Activated T-helper 1 cell treated with anti-CD3 and anti-CD28 coated beads, Interleukin-2, amount 50 U/mL, for 16 hours (primary cell): ENCODE measurements around the gene ST6GALNAC5.

Experiments used
- DNase-seq, 2 donors: peaks; one replicate each; pipeline ENCODE4 v3.0.0-alpha.2; 2020; ENCODE audit warnings: low read depth in 1 of 2, low spot score in 1 of 2

Gene ST6GALNAC5

DNA sequence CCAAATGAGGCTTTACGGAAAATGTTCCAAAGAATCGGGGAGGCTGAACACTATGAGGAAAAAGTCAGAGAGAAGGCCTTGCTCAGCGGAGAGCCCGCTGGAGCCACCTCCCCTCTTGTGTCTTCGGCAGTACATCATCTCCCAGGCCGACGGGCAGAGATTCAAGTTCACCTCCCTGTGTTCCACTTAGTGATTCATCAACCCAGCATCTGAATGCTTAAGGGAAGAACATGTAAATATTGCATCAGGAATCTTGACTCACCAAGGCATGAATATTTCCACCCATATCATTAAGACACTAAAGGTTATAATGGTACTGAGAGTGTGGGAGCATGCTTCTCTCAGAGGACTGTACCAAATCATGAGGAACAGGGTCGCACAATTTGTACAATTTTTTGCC lies 172.5 kb downstream of the ST6GALNAC5 start:
- DNase-seq = no peak

DNA sequence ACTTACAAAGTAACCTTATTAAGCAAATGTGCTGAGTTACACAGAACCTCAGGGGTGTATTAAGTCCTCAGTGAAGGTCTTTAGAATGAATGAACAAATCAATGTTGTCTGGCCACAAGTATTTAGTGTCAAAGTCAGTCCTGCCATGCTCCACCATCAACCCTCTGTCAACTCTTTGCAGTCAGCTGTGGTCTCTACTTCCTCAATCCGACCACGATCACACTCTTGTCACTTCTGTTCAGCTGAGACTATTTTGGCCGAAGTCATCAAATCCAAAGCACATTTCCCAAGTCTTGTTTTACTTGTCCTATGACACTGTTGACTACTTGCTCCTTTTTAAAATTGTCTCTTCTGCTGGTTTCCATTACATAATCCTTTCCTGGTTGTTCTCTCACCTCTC lies 173.5 kb downstream of the ST6GALNAC5 start:
- no peak for DNase-seq

DNA sequence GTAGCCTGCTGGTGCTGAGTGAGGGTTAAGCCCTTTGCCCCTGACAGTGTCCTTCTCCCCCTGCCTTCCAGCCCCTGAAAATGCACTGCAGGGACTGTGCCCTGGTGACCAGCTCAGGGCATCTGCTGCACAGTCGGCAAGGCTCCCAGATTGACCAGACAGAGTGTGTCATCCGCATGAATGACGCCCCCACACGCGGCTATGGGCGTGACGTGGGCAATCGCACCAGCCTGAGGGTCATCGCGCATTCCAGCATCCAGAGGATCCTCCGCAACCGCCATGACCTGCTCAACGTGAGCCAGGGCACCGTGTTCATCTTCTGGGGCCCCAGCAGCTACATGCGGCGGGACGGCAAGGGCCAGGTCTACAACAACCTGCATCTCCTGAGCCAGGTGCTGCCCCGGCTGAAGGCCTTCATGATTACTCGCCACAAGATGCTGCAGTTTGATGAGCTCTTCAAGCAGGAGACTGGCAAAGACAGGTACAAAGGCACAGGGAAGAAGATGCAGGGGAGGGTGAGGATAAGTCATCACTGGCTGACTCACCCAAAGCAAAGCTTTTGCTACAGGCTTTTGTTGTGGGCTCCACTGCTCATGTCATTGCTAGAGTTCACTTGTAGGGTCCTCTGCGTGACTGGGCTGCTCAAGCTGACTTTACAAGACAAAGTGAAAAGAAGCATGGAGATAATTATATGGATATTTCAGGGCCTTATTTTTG lies 177.0 kb downstream of the ST6GALNAC5 start:
- DNase-seq = no peak

DNA sequence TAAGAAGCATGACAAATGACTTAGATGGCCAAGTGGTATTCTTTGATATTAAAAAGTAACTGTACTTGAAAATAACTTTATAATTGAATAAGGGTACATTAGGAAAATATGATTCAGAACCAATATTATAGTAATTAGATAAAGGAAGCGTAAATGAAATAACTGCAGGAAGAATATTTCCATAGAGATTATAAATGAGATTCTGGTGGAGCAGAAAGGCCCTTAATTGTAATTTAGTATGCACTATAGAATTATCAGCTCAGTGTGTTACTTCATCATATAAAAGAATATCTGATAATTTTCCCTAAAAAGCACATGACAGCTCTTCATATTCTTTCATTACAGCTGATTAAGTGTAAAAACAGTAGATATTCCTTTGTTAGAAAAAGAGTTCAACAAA lies 180.3 kb downstream of the ST6GALNAC5 start:
- DNase-seq = no peak

DNA sequence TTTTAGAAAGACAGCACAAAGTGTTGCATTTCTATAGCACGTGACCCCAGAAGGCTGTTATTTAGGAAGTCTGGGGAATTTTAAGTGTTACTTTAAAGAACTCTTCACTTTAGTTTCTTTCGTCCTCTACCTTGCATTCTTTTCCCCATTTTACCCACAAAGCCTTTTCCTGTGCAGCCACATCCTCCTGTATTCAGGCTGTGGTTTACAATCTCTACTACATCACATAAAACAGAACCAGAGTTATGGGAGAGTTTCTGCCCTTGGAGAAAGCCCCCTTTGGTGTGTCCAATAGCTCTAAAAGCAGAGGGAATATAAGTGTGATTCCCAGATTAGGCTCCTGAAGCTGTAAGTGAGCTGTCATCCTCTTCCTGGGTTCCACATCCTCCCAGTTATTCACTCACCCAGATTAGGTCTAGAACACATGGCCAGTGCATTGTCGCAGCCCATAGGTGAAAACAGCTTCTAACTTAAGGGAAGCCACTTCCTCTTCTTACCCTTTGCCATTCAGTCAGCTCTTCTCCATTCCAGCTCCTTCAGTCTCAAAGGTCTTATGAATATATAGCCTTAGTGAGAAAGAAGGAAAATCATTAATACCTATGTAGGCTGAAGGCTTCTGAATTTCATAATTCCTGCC lies 180.8 kb downstream of the ST6GALNAC5 start:
- DNase-seq = no peak

DNA sequence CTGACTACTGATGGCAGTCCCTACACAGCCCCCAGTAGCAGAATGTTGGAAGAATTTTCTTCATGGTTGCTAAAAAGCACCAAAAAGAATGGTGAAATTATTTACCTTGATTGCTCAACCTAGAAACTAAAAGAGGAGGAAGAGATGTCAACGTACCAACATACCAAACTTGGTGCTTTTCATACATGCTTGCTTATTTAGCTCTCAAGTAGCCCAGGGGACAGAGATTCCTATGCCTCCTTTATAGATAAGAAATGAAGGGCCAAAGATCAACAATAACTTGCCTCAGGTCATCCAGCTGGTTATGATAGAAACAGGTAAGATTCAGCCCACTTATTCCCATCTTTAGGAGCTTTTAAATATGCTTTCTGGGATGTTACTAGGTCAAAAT lies 181.3 kb downstream of the ST6GALNAC5 start:
- DNase-seq = no peak

DNA sequence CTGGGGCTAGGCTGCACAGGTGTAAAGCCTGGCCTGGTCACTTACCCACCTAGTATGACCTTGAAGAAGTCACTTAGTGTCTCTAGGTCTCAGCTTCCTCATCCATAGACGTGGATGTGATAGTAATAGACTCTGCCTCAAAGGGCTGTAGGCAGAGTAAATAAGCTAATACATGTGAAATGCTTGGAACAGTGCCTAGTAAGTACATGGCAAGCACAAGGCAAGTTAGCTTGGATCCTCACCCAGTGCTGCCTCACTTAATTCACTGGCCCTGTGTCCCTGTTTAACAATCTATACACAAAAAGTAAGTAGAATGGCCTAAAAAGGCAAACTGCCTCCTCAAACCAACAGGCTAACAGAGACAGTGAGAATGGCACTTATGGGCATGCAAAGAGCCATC lies 184.1 kb downstream of the ST6GALNAC5 start:
- no peak for DNase-seq

DNA sequence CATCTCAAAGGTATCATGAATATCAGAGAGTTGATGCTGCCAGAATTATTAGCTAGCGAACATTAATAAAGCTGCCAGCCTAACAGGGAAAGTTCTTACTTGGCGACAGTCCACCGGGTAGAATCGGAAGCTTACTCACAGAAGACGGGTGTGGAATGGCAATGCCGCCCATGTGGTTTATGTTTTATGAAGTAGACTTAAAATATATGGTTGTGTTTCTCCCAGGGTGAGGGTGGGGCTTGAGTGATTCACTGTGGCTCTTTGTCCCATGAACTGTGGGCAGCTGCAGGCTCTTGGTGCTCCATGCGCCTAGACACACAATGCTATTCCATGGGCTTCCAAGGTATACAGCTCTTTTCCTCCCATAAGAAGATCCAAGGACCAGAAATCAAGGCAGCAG lies 189.2 kb downstream of the ST6GALNAC5 start:
- DNase-seq = no peak

DNA sequence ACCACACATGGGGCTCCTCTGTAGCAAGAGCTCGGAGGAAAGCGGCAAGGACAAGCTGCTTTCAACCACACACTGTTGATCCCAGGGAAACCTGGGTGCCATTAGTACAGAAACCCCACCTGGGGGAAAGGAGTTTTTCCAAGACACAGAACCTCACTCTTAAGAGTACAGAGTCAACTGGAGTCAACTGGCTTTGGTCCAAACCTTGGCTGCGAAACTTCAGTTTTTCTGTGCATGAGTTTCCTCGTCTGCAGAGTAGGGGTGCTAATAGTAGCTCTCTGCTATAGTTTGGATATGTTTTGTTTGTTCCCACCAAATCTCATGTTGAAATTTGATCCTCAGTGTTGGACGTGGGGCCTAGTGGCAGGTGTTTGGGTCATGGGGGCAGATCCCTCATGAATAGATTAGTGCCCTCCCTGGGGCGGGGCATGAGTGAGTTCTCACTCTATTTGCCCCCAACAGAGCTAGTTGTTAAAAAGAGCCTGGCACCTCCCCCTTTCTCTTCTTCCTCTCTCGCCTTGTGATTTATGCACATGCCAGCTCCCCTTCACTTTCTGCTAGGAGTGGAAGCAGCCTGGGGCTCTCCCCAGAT lies 190.8 kb downstream of the ST6GALNAC5 start:
- DNase-seq = no peak

DNA sequence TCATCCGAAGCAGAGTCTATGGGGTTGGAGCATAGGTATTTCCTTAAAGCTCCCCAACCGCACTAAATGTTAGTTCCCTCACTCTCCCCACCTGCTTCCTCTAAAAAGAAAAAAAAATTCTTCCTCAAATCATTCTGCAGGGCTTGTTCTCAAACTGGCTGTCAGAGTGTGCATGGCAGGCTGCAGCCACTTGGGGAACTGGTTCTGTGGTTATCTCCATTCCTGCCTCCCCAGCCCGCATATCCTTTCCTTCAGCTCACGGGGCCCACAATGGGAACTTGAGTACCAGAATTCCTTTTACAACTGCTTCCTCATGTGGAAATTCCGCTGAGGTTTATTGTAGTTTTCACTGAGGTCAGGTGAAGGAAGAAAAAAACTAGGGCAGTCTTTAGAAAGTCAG lies 192.7 kb downstream of the ST6GALNAC5 start:
- no peak for DNase-seq

DNA sequence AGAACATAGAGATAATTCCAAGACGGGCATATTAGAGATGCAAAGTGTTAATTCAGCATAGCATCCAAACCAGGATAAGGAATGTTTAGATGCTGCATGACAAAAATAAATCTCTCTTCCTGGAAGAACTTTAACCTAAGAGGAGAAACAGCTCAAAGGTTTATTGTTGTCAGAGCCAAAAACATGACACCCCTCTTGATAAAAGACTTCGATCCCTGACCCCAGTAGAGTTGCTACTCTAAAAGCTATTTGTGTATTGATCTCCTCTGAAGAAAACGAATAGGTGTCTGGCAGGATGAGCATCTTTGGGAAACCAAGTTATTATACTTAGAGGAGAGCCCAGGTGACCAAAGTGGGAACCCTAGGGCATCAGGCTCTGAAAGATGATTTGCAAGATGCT lies 193.9 kb downstream of the ST6GALNAC5 start:
- DNase-seq = no peak

DNA sequence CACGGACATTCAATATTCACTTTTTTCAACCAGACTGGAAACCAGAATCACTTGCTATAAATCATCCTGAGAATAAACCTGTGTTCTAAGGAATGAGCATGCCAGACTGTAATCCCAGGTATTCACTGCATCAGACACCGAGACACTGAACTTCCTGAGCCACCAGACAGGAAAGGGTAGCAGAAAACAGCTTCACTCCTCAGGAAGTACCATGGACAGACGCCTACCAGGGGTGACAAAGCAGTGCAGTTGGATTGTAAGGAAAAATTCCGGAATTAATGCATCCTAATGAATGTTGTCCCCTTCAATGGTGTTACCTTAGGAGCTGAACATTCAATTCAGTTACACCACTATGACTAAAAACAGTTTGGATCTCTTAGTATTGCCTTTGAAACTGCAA lies 195.8 kb downstream of the ST6GALNAC5 start:
- DNase-seq = no peak

DNA sequence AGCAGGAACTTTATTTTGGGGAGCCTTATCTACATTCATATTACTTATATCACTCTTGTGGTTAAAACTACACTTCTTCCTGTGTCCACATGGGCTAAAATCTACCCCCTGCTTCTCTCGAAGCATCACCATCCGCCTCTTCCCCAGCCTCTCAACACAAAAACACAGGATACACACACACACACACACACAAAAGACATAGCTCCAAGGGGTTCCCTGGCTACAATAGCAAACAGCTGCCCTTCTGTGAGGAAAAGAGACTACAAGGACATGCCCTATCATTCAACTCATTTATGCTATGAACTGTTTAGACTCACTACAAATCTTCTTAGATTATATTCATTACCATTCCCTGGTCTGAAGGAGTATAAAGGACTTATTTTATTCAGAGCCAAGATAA lies 197.0 kb downstream of the ST6GALNAC5 start:
- no peak for DNase-seq

DNA sequence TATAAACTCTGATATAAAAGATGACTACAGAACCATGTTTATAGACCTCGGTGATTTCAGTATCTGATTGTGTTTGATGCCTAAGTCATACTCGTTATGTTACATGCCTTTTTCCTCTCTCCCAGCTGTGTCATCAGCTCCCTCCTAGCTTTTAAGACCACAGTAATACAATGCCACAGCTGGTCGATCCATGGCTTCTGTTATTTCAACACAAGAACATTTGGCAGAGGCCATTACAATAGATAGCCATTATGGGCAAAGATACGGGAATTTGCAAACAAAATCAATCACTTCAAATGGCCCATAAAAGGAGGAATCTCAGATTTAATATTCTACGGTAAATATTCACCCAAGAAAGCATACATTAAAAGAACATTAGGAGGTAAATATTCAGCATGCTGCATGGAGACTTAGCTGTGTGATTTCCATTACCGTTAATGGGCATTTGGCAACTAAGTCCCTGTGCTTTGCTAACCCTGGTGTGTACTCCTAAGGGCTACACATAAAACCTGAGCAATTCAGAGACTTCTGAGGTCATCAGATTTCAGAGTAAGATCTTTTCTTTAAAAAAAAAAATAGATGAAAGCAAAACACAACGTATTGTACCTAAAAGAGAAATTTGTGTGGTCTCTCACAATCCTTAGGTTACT lies 198.5 kb downstream of the ST6GALNAC5 start:
- DNase-seq = no peak

DNA sequence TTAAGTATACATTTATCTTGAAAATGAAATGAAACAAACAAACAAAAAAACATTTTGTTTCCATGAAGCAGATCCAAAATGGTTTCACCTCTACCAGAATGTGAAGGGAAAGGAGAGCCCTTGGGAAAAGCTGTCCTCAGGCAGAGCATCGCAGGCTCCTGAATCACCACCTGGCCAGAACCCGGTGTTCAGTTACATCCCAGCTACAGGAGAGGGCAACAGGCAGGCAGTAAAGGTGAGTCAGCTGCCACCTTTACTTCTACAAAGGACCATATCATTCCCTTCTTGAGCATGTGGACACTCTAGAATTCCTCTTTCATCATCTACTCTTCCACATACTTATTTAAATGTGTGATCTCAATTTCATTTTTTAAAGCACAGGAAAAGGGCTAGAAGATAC lies 200.7 kb downstream of the ST6GALNAC5 start:
- no peak for DNase-seq

DNA sequence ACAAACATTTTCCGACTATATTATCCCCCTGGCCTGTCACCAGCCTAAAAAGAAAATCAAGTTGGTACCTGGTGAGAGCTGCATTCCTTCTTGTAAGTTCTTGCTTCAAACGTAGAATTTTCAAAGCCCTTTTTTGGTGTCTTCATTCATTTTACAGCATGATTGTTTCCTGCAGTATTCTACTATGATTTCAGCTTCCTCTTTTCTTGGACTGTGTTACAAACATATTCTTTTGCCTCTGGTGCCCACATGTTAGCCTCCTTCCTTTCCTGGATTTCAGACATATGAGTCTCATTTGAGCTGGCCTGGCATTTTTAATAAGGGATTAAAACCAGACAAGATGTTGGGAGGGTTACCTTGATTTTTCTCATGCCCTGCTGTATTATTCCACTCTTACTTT lies 209.5 kb downstream of the ST6GALNAC5 start:
- no peak for DNase-seq

DNA sequence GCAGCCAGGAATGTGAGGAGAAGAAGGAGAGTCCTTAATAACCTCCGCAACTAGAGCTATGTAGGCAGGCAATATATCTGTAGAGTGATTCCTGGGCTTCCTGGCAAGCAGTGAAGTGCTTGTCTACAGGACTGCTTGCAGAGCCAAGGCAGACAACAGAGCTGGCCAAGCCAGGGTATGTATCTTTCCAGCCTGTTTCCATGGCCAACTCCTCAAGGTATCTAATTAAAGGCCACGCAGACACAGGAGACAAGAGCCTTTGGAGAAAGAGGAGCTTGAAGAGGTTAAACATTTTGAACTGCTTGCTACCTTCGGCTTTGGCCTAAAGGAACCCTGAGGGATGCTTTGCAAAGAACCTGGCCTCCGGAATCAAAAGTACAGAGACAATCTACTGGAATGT lies 214.6 kb downstream of the ST6GALNAC5 start:
- no peak for DNase-seq

DNA sequence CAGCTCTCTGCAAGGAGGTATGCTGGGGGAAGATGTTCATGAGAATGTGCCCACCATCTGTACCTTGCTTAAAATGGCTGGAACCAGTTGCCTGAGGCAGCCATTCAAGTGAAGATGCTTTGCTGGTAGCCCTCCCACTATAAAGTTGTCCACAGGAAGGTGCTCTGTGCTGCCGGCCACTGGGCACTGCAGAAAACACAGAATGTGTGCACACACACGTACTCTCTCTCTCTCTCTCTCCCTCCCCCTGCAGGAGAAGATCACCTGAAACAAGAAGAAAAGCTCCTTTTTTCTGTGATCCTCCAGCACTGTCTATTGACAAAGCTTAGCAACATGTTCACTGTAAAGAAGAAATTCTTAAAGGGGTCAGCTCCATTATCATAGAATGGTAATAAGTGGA lies 217.2 kb downstream of the ST6GALNAC5 start:
- DNase-seq = no peak

DNA sequence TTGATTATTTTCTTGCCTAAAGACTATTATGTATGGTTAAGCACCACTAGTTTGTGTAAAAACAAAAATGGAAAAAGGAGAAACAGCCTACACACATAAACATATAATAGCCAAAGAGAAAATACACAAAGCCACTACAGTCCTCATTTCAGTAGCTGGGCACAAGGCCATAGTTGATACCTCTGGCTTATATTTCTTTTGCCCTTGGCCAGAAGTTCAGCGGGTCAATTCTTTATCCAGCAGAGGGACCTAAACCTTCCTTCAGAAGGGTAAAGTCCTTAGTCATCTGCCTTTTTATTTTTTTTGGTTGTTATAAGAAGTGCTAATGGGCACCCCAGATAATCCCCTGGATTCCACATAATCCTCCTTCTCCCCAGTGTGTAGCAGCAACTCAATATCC lies 217.8 kb downstream of the ST6GALNAC5 start:
- DNase-seq = no peak

DNA sequence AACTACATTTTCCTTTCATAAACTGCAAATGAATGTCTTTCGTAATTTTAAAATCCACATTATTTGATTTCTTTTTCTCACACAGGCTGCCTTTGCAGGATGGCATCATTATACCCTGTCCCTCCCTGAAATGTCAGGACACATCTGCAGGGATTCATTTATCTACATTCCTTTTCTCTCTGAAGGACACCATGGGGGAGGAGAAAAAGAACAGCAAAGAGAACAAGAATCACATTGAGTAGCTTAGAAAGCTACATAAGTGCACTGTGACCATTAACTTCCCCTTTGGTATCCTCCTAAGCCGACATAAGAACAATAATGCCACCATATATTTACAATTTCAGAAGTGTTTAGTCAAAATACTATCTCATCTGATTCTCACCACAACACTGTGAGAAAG lies 222.5 kb downstream of the ST6GALNAC5 start:
- no peak for DNase-seq

DNA sequence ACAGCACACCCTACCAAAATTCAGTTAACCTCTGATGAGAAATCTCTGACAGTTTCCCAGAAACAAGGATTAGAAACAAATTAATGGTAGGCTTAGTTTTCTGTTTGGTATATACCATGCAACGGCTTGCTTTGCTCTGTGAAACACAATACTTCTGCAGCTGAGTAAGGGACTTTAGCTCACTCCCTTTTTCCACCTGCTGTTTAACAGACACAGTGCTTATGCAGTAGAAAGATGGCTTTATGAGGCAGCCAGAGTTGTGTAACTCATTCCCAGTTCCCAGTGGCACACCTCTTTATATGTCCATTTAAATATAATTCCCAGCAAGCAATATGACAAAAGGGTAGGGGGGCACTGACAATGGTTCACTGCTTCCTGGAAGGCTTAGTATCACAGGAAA lies 228.0 kb downstream of the ST6GALNAC5 start:
- DNase-seq = no peak
